ENCODE measurements around the gene ADGRG6. TPM values are rescaled to one million over a fixed set of nuclear protein-coding genes. Genes with fewer than 3 reads are reported as not detected.

ADGRG6 gene
- total RNA-seq, 2 donors from 2014 or later = 6.4 to 6.8 TPM

DNA sequence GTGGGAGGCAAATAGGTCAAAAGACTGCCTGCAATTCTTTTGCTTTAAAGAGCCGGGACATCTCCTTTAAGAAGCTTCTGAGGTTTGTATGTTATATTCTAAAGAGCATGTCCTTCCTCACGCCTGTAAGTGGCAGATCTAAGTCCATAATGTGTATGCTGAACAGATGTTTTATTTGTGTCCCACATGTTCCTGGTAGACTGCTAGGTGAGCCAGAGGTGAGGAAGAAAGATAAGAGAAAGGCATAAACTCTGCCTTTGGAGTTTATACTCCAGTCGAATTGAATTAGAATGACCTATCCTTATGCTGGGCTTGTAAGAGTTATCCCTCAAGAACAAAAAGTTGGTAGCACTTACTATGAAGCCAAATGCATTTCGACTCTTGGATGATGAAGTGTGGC is 27.2 kb upstream of the ADGRG6 start:
- Histone ChIP-seq H3K4me1 (ENCODE audit: control insufficient read depth in 1 of 2, low read depth in 2 of 2) (no peaks in the 10 kb centered on the region), H3K27me3 (replicated peaks; ENCODE audit: insufficient read depth) (no peaks in the 10 kb centered on the region), H3K27ac (no peak overlapping the region), H3K36me3 (no peaks in the 10 kb centered on the region), H3K4me3 (no peak overlapping the region), H3K9me3 (no peaks in the 10 kb centered on the region)
- DNase-seq (ENCODE audit: low spot score) (no peak), ATAC-seq (ENCODE audit: insufficient number of reproducible peaks, low FRiP score, low read depth) (no peak)
- TF ChIP-seq, protein P1, sequence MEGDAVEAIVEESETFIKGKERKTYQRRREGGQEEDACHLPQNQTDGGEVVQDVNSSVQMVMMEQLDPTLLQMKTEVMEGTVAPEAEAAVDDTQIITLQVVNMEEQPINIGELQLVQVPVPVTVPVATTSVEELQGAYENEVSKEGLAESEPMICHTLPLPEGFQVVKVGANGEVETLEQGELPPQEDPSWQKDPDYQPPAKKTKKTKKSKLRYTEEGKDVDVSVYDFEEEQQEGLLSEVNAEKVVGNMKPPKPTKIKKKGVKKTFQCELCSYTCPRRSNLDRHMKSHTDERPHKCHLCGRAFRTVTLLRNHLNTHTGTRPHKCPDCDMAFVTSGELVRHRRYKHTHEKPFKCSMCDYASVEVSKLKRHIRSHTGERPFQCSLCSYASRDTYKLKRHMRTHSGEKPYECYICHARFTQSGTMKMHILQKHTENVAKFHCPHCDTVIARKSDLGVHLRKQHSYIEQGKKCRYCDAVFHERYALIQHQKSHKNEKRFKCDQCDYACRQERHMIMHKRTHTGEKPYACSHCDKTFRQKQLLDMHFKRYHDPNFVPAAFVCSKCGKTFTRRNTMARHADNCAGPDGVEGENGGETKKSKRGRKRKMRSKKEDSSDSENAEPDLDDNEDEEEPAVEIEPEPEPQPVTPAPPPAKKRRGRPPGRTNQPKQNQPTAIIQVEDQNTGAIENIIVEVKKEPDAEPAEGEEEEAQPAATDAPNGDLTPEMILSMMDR (IDR thresholded peaks at IDR 0.05) = no peak

DNA sequence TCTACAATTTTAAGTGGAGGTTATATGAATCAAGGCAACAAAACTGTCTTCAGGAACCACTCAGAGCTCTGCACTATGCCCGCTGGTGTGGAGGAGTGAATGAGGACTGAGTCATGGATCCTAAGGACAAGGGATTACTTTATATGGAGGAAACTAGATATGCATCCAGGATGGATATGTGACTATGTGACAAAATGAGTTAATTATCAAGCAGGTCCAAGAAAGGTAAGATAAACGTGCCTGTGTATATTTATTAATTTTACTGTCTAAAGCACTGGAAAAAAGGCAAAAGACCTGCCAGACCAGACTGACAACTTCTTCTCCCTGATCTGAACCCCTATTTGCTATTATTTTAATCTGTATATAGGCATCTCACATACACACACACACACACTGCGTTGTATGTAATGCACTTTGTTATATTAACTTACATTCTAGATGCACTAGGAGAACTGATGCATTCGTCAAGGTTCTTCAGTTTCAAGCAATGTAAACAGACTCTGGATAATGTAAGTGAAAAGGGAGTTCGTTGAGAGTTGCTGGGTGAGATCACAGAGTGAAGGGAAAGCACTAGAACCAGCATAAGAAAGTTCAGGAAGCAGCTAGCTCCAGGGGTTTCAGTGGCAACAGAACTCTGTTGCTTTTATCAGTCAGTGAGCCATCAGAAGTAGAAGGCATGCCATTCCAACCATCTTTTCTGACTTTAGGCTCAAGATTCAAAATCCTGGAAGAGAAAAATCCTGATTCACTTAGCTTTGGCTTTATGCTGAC is 26.4 kb upstream of the ADGRG6 start:
- ATAC-seq (ENCODE audit: insufficient number of reproducible peaks, low FRiP score, low read depth) (no peak), DNase-seq (ENCODE audit: low spot score) (no peak)
- no peaks in the 10 kb centered on the region for H3K27me3 ChIP-seq (replicated peaks; ENCODE audit: insufficient read depth)
- H3K4me3 ChIP-seq = no peak overlapping the region
- H3K27ac ChIP-seq = no peak overlapping the region
- H3K36me3 ChIP-seq = no peaks in the 10 kb centered on the region
- H3K4me1 ChIP-seq (ENCODE audit: control insufficient read depth in 1 of 2, low read depth in 2 of 2) = no peaks in the 10 kb centered on the region
- TF ChIP-seq, protein P1 (IDR thresholded peaks at IDR 0.05) = no peak
- H3K9me3 ChIP-seq = no peaks in the 10 kb centered on the region

GRCh38 chr6:142276256-142276655 is 25.6 kb upstream of the ADGRG6 start:
- no peak overlapping the region for H3K4me3 ChIP-seq
- DNase-seq (ENCODE audit: low spot score) (no peak), ATAC-seq (ENCODE audit: insufficient number of reproducible peaks, low FRiP score, low read depth) (no peak)

DNA sequence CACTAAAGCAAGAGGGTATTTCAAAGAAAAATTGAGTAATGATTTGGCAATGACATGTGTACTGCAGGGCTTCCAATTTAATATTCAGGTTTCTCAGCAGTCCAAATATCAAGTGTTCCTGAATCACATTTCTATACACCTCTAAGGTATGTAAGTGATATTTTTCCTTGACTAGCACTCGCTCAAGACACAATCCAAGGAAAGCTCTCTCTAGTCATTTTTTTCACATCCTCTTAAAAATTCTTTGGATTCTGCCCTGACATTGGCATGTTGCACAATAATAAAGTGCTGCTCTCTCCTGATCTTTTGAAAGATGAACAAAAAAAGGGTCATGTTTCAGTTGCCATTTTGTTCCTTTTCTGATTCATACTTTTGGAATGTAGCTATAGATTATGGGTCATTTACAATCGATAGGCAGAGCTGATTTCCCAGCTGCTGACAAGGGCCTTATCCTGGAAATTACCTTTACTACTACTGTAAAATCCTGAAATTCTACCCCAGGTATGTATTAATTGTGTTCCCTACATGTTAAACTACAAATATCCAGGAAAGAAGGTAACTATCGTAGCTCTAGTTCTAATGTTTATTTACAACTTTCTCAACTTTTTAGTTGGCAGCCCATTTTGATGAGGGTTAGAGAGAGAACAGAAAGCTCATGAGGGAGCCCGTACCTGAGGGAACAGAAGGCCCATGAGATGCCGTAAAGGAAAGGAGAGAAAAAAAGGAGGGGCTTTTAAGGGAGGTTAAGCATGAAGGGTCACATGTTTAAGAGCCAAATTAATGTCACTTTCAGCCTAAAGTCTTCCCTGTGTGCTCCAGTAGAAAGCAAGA is 22.2 kb upstream of the ADGRG6 start:
- Histone ChIP-seq H3K36me3 (no peaks in the 10 kb centered on the region), H3K9me3 (no peaks in the 10 kb centered on the region), H3K27me3 (replicated peaks; ENCODE audit: insufficient read depth) (no peaks in the 10 kb centered on the region), H3K4me3 (no peak overlapping the region), H3K4me1 (ENCODE audit: control insufficient read depth in 1 of 2, low read depth in 2 of 2) (no peaks in the 10 kb centered on the region), H3K27ac (no peak overlapping the region)
- TF ChIP-seq, protein P1 (IDR thresholded peaks at IDR 0.05) = no peak
- DNase-seq (ENCODE audit: low spot score) (no peak), ATAC-seq (ENCODE audit: insufficient number of reproducible peaks, low FRiP score, low read depth) (no peak)

More at GRCh38 chr6:142276256-142276655, 25.6 kb upstream of the ADGRG6 start:
- H3K27ac ChIP-seq = no peak overlapping the region
- H3K36me3 ChIP-seq = no peaks in the 10 kb centered on the region
- H3K27me3 ChIP-seq (replicated peaks; ENCODE audit: insufficient read depth) = no peaks in the 10 kb centered on the region
- no peaks in the 10 kb centered on the region for H3K4me1 ChIP-seq (ENCODE audit: control insufficient read depth in 1 of 2, low read depth in 2 of 2)
- TF ChIP-seq, protein P1 (IDR thresholded peaks at IDR 0.05) = no peak
- H3K9me3 ChIP-seq = no peaks in the 10 kb centered on the region

DNA sequence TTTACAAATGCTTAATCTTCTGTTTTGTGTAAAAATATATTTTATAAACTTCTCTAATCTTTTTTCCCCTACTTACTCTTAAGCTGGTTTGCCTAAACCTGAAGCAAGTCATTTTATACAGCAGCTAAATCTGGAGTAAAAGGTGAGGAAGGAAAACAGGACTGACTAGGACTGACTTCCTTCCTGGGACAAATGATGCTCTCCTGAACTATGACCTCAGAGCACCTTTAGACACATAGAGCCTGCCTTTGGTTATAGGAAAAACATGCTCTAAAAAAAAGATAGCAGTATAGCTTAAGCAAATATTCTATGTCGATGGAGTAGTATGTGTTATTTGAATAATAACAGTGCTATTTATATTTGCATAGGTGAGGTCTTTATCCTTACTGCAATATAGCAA is 21.5 kb upstream of the ADGRG6 start:
- TF ChIP-seq, protein P1 (IDR thresholded peaks at IDR 0.05) = no peak
- H3K4me3 ChIP-seq = no peak overlapping the region
- no peak for ATAC-seq (ENCODE audit: insufficient number of reproducible peaks, low FRiP score, low read depth)
- H3K27ac ChIP-seq = no peak overlapping the region
- no peak for DNase-seq (ENCODE audit: low spot score)
- no peaks in the 10 kb centered on the region for H3K9me3 ChIP-seq
- H3K4me1 ChIP-seq (ENCODE audit: control insufficient read depth in 1 of 2, low read depth in 2 of 2) = no peaks in the 10 kb centered on the region
- no peaks in the 10 kb centered on the region for H3K27me3 ChIP-seq (replicated peaks; ENCODE audit: insufficient read depth)
- no peaks in the 10 kb centered on the region for H3K36me3 ChIP-seq

Data from thoracic aorta (tissue), 2 donors.